HEK293 (cell line): Measurements from ENCODE around the gene ACAD11.

Experiments used
- AEBP2 ChIP-seq: fragments of 450-650 bp; formaldehyde crosslinking; IDR thresholded peaks from 2 replicates; pipeline ENCODE4 v1.5.1; 2016; ENCODE audit warnings: missing biosample characterization, missing genetic modification characterization, borderline replicate concordance
- BCL11A ChIP-seq: fragments of 450-650 bp; formaldehyde crosslinking; IDR thresholded peaks from 2 replicates; pipeline ENCODE4 v1.5.1; 2016; ENCODE audit warnings: low read depth, missing biosample characterization, missing genetic modification characterization
- EGR2 ChIP-seq: fragments of 450-650 bp; formaldehyde crosslinking; IDR thresholded peaks from 2 replicates; pipeline ENCODE4 v1.5.1; 2016; ENCODE audit warnings: low read depth, missing biosample characterization, missing genetic modification characterization
- HIC1 ChIP-seq: fragments of 450-650 bp; formaldehyde crosslinking; IDR thresholded peaks from 2 replicates; pipeline ENCODE4 v1.5.1; 2016; ENCODE audit warnings: missing biosample characterization, missing genetic modification characterization
- PRDM1 ChIP-seq: fragments of 450-650 bp; formaldehyde crosslinking; IDR thresholded peaks from 2 replicates; pipeline ENCODE4; 2016; ENCODE audit warnings: missing biosample characterization, missing genetic modification characterization
- RBAK ChIP-seq: fragments of 450-650 bp; formaldehyde crosslinking; IDR thresholded peaks from 2 replicates; pipeline ENCODE4 v1.5.1; 2016; ENCODE audit warnings: missing biosample characterization, missing genetic modification characterization
- SETDB1 ChIP-seq: IDR thresholded peaks from one replicate; pipeline ENCODE4 v1.6.1; 2017; ENCODE audit warnings: mild to moderate bottlenecking, low read length, moderate library complexity, mixed read lengths; ENCODE audit not compliant: insufficient read length
- WT1 ChIP-seq: fragments of 450-650 bp; formaldehyde crosslinking; IDR thresholded peaks from 2 replicates; pipeline ENCODE4 v1.5.1; 2016; ENCODE audit warnings: missing biosample characterization, missing genetic modification characterization
- YY2 ChIP-seq: fragments of 450-650 bp; formaldehyde crosslinking; IDR thresholded peaks from 2 replicates; pipeline ENCODE4 v1.5.1; 2016; ENCODE audit warnings: missing biosample characterization, missing genetic modification characterization
- ZBTB1 ChIP-seq: fragments of 450-650 bp; formaldehyde crosslinking; IDR thresholded peaks from 2 replicates; pipeline ENCODE4 v1.5.1; 2016; ENCODE audit warnings: missing biosample characterization, missing genetic modification characterization
- ZBTB17 ChIP-seq: fragments of 450-650 bp; formaldehyde crosslinking; IDR thresholded peaks from 2 replicates; pipeline ENCODE4 v1.5.1; 2016; ENCODE audit warnings: missing biosample characterization, missing genetic modification characterization
- ZBTB48 ChIP-seq: fragments of 450-650 bp; formaldehyde crosslinking; IDR thresholded peaks from 2 replicates; pipeline ENCODE4 v1.5.1; 2016; ENCODE audit warnings: missing biosample characterization, missing genetic modification characterization
- ZBTB49 ChIP-seq: fragments of 450-650 bp; formaldehyde crosslinking; IDR thresholded peaks from 2 replicates; pipeline ENCODE4 v1.5.1; 2016; ENCODE audit warnings: missing biosample characterization, missing genetic modification characterization, low read depth
- ZNF133 ChIP-seq: fragments of 450-650 bp; formaldehyde crosslinking; IDR thresholded peaks from 2 replicates; pipeline ENCODE4 v1.5.1; 2016; ENCODE audit warnings: missing biosample characterization, missing genetic modification characterization
- ZNF16 ChIP-seq: fragments of 450-650 bp; formaldehyde crosslinking; IDR thresholded peaks from 2 replicates; pipeline ENCODE4 v1.5.1; 2016; ENCODE audit warnings: low read depth, missing biosample characterization, missing genetic modification characterization
- ZNF2 ChIP-seq: fragments of 450-650 bp; formaldehyde crosslinking; IDR thresholded peaks from 2 replicates; pipeline ENCODE4 v1.5.1; 2016; ENCODE audit warnings: missing biosample characterization, missing genetic modification characterization
- ZNF211 ChIP-seq: fragments of 450-650 bp; formaldehyde crosslinking; IDR thresholded peaks from 2 replicates; pipeline ENCODE4 v1.5.1; 2016; ENCODE audit warnings: low read depth, missing biosample characterization, missing genetic modification characterization
- ZNF426 ChIP-seq: fragments of 450-650 bp; formaldehyde crosslinking; IDR thresholded peaks from 2 replicates; pipeline ENCODE4 v1.5.1; 2017; ENCODE audit warnings: missing biosample characterization, missing genetic modification characterization, mild to moderate bottlenecking, inconsistent platforms, moderate library complexity
- ZNF513 ChIP-seq: fragments of 450-650 bp; IDR thresholded peaks from 2 replicates; pipeline ENCODE4 v1.5.1; 2018; ENCODE audit warnings: missing biosample characterization, missing genetic modification characterization
- ZNF530 ChIP-seq: fragments of 450-650 bp; formaldehyde crosslinking; IDR thresholded peaks from 2 replicates; pipeline ENCODE4 v1.5.1; 2016; ENCODE audit warnings: low read depth, missing biosample characterization, missing genetic modification characterization
- ZNF548 ChIP-seq: fragments of 450-650 bp; formaldehyde crosslinking; IDR thresholded peaks from 2 replicates; pipeline ENCODE4 v1.5.1; 2016; ENCODE audit warnings: missing biosample characterization, missing genetic modification characterization
- ZNF549 ChIP-seq: fragments of 450-650 bp; IDR thresholded peaks from 2 replicates; pipeline ENCODE4 v1.5.1; 2018; ENCODE audit warnings: missing biosample characterization, missing genetic modification characterization, mild to moderate bottlenecking, inconsistent platforms, moderate library complexity
- ZNF626 ChIP-seq: fragments of 450-650 bp; sonication (Bioruptor Pico); formaldehyde crosslinking; IDR thresholded peaks from 2 replicates; pipeline ENCODE4 v1.5.1; 2018; ENCODE audit warnings: missing biosample characterization, missing genetic modification characterization, inconsistent platforms
- ZNF629 ChIP-seq: fragments of 450-650 bp; formaldehyde crosslinking; IDR thresholded peaks from 2 replicates; pipeline ENCODE4 v1.5.1; 2017; ENCODE audit warnings: missing biosample characterization, missing genetic modification characterization
- ZNF670 ChIP-seq: fragments of 450-650 bp; formaldehyde crosslinking; IDR thresholded peaks from 2 replicates; pipeline ENCODE4 v1.5.1; 2016; ENCODE audit warnings: missing biosample characterization, missing genetic modification characterization, low read depth
- ZNF704 ChIP-seq: fragments of 450-650 bp; formaldehyde crosslinking; IDR thresholded peaks from 2 replicates; pipeline ENCODE4 v1.5.1; 2016; ENCODE audit warnings: missing biosample characterization, missing genetic modification characterization
- ZNF830 ChIP-seq: fragments of 450-650 bp; IDR thresholded peaks from 2 replicates; pipeline ENCODE4 v1.5.0; 2018; ENCODE audit warnings: missing biosample characterization, missing genetic modification characterization, low read depth, mild to moderate bottlenecking, moderate library complexity
- ZSCAN16 ChIP-seq: fragments of 450-650 bp; formaldehyde crosslinking; IDR thresholded peaks from 2 replicates; pipeline ENCODE4 v1.5.1; 2016; ENCODE audit warnings: missing biosample characterization, missing genetic modification characterization
- ZSCAN23 ChIP-seq: fragments of 450-650 bp; formaldehyde crosslinking; IDR thresholded peaks from 2 replicates; pipeline ENCODE4 v1.5.1; 2016; ENCODE audit warnings: missing biosample characterization, missing genetic modification characterization
- ZXDB ChIP-seq: fragments of 450-650 bp; formaldehyde crosslinking; IDR thresholded peaks from 2 replicates; pipeline ENCODE4 v1.5.1; 2016; ENCODE audit warnings: missing biosample characterization, missing genetic modification characterization

Gene ACAD11

DNA sequence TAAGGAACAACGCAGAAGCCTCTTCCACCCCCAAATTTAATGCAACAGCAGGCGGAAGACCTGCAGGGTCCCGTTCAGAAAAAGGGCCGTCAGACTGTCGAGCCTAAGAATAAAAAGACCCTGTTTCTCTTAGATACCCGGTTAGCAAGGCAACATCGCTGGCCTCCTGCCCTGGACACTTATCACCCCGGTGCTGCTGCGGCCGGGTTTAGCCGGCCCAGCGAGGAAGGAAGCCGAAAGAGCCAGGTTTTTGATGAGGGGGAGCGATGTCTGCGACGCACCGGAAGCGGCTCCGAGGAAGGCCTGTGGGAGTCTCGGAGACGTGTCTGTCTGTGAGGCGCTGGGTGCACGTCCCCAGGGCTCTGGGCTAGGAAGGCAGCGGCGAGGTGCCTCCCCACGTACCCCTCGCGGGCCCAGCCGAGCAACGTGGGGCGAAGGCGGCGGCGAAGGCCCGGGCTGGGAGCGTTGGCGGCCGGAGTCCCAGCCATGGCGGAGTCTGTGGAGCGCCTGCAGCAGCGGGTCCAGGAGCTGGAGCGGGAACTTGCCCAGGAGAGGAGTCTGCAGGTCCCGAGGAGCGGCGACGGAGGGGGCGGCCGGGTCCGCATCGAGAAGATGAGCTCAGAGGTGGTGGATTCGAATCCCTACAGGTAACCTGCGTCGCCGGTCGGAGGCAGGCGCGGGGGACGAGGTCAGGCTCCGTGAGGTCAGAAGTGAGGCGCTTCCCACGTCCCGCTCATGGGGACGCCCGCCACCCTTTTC lies 622 bp upstream of the ACAD11 start, which contains the start of gene UBA5 (continued):
- TF ChIP-seq ZBTB49 (tag by site-specific recombination): no peak
- TF ChIP-seq AEBP2 (tag by site-specific recombination): no peak
- no peak; the same call in 1 of the 2 replicates for TF ChIP-seq BCL11A (tag by site-specific recombination)
- no peak for TF ChIP-seq ZNF704 (tag by site-specific recombination)
- TF ChIP-seq ZNF513 (tag by site-specific recombination): peak; percentile 31; the same call in 1 of the 2 replicates
- TF ChIP-seq ZNF548 (tag by site-specific recombination): no peak
- TF ChIP-seq ZBTB17 (tag by site-specific recombination): peak; percentile 61
- TF ChIP-seq ZNF530 (tag by site-specific recombination): no peak
- TF ChIP-seq WT1 (tag by site-specific recombination): no peak
- TF ChIP-seq ZSCAN23 (tag by site-specific recombination): no peak
- no peak for TF ChIP-seq ZNF549
- no peak for TF ChIP-seq ZNF211 (tag by site-specific recombination)
- TF ChIP-seq ZNF133 (tag by site-specific recombination): no peak
- TF ChIP-seq RBAK (tag by site-specific recombination): no peak
- 0 out of 2 replicates have a peak, but pooled peaks have one; percentile 38 for TF ChIP-seq ZXDB (tag by site-specific recombination)
- TF ChIP-seq ZNF2 (tag by site-specific recombination): peak; percentile 69
- TF ChIP-seq YY2: peak; percentile 69
- no peak for TF ChIP-seq ZNF16 (tag by site-specific recombination)
- TF ChIP-seq EGR2: peak; percentile 26; the same call in 1 of the 2 replicates
- no peak for TF ChIP-seq ZBTB1
- no peak for TF ChIP-seq SETDB1
- TF ChIP-seq ZNF626 (tag by site-specific recombination): no peak
- no peak for TF ChIP-seq ZNF670 (tag by site-specific recombination)
- no peak for TF ChIP-seq ZNF426
- TF ChIP-seq HIC1: no peak
- no peak for TF ChIP-seq ZBTB48
- TF ChIP-seq ZNF629 (tag by site-specific recombination): 0 out of 2 replicates have a peak, but pooled peaks have one; percentile 8
- no peak for TF ChIP-seq ZSCAN16 (tag by site-specific recombination)
- no peak for TF ChIP-seq PRDM1 (tag by site-specific recombination)
- TF ChIP-seq ZNF830 (tag by site-specific recombination): no peak
